GM18873 (cell line): ENCODE results near the gene PTX3.

ENCODE experiments used
- ATAC-seq: cut with Tn5 transposase; IDR thresholded peaks from one replicate; pipeline ENCODE4 v1.9.1; 2021; ENCODE audit warnings: mild to moderate bottlenecking, moderate library complexity, moderate number of reproducible peaks; ENCODE audit not compliant: unreplicated experiment, low FRiP score

PTX3 gene

DNA sequence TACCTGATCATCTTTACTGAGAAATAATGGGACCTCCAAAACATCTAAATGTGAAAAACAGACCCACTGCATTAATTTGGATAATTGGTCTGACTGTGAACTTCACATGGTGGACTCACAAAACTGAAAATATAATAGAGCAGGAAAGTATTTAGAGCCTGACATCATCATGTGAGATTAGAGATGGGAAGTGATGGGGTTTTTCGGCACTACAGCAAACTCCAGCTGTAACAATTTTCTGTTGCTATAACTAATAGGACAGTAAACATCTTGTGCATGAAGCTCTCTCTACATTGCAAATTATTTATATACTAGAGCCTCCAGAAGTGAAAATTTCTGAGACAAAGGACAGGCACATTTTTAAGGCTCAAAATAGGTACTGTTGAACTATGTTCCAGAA is 34.4 kb downstream of the PTX3 start:
- no peak for ATAC-seq

DNA sequence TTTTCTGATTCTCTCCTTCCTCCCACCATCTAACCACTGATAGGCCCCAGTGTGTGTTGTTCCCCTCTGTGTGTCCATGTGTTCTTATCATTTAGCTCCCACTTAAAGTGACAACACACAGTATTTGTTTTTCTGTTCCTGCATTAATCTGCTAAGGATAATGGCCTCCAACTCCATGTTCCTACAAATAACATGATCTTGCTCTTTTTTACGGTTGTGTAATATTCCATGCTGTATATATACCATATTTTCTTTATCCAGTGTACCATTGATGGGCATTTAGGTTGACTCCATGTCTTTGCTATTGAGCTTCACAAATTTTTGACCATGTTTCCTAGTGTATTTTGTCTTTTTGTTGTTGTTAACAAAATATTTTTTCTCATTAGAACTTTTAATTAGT is 36.0 kb downstream of the PTX3 start:
- ATAC-seq = no peak

GRCh38 chr3:157475921-157476414 is 39.3 kb downstream of the PTX3 start:
- ATAC-seq = no peak

- ATAC-seq = no peak
Observed at GRCh38 chr3:157477441-157477840, 40.8 kb downstream of the PTX3 start.

GRCh38 chr3:157479464-157480243 is 43.0 kb downstream of the PTX3 start:
- ATAC-seq = no peak

DNA sequence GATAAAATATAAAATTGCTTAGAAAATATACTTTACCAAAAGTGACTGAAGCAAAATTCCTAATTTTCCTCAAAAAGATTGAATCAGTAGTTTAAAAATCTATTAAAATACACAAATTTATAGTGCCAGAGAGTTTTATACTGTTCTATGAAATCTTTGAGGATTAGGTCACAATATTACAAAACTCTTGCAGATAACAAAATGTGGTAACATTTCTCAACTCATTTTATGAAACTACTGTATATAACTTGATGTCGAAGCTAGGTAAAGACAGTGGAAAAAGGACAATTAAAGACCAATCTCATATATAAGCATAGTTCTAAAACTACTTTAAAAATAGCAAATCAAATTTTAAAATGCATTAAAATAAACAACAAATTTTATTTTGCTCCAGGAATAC is 50.7 kb downstream of the PTX3 start:
- no peak for ATAC-seq

DNA sequence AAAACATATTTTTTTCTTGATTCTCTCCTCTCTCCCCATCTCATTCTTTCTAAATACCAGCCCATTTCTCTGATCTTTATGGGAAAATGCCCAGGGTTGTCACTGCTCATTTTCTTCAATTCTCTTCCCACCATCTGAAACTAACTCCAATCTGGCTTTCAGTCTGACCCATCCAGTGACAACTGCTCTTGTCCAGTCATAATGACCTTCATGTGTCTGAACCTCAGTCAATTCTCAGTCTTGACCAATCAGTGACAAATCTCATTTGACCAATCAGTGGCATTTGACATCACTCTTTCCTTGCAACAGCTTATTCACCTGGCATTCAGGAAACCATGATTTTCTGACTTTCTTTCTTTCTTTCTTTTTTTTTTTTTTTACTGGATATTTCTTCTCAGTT is 51.5 kb downstream of the PTX3 start:
- ATAC-seq = no peak

DNA sequence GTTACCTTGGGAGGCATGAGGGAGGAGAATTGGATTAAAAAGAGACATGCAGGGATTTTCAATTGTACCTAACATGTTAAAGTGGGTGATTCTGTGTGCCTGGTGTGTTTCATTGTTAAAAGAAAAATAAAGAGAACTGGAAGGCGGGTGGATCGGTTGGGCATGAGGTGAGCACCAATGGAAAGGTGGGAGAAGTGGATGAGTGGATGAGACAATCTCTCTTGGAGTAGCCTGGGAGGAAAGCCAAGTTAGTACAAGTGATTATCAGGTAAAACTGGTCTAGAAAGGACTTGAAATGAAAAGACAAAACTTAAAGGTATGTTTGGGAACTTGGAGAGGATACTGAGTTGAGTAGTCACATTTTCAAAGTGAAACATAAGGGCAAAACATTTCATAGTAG is 54.5 kb downstream of the PTX3 start:
- no peak for ATAC-seq
